HG02884 (cell line): ENCODE results near the gene TIMM17A.

ENCODE experiments used
- ATAC-seq: cut with Tn5 transposase; IDR thresholded peaks from one replicate; pipeline ENCODE4 v1.9.1; 2021; ENCODE audit warnings: mild to moderate bottlenecking, moderate library complexity; ENCODE audit not compliant: unreplicated experiment

The TIMM17A gene

DNA sequence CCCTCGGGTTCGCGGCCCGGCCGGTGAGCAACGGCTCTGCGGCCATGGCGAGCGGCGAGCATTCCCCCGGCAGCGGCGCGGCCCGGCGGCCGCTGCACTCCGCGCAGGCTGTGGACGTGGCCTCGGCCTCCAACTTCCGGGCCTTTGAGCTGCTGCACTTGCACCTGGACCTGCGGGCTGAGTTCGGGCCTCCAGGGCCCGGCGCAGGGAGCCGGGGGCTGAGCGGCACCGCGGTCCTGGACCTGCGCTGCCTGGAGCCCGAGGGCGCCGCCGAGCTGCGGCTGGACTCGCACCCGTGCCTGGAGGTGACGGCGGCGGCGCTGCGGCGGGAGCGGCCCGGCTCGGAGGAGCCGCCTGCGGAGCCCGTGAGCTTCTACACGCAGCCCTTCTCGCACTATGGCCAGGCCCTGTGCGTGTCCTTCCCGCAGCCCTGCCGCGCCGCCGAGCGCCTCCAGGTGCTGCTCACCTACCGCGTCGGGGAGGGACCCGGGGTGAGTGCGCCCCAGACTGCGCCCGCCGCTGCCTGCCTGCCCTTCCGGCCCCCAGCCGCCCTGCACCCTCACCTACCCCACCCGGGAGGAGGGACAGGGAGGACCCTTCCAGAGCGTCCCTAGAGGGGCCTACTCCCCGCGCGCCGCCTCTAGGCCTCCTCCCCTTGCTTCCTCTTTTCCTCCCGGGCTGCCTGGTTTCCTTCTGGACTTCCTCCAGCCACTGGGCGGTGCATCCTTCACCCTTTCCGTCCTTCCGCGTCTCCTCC lies 27.5 kb downstream of the TIMM17A start, which contains the start of gene RNPEP:
TSS of gene RNPEP (plus strand) at position 26 of the 757 bp plus-strand sequence. CDS start at position 45, 19 bp downstream.
- peak; percentile 68 for ATAC-seq

GRCh38 chr1:201983380-201983805 lies 28.1 kb downstream of the TIMM17A start:
- ATAC-seq: no peak

GRCh38 chr1:201984446-201984845 lies 29.1 kb downstream of the TIMM17A start:
- ATAC-seq: no peak

DNA sequence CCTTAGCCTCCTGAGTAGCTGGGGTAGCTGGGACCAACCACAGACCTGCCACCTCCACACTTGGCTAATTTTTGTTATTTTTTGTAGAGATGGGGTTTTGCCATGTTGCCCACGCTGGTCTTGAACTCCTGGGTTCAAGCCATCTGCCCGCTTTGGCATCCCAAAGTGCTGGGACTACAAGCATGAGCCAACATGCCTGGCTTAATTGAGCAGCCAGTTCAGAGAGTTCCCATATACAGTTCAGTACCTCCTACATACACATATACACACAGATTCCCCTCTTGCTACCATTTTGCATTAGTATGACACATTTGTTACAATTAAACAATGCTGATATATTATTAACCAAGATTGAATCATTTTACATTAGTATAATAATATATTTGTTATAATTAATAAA lies 30.1 kb downstream of the TIMM17A start:
- no peak for ATAC-seq

DNA sequence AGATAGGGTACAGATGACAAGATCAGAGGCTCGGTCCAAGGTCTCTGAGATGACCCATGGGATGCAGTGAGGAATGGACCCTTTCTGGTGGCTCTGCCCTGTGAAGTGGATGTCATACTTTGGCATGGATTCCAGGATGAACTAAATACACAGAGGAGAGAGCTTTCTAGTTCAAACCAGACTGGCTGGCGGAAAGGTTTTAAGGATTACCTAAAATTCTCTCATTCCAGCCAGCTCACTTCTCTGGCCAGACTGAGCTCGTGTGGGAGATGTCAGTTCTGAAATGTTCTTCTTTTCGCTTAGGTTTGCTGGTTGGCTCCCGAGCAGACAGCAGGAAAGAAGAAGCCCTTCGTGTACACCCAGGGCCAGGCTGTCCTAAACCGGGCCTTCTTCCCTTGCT lies 33.3 kb downstream of the TIMM17A start:
- ATAC-seq: no peak

DNA sequence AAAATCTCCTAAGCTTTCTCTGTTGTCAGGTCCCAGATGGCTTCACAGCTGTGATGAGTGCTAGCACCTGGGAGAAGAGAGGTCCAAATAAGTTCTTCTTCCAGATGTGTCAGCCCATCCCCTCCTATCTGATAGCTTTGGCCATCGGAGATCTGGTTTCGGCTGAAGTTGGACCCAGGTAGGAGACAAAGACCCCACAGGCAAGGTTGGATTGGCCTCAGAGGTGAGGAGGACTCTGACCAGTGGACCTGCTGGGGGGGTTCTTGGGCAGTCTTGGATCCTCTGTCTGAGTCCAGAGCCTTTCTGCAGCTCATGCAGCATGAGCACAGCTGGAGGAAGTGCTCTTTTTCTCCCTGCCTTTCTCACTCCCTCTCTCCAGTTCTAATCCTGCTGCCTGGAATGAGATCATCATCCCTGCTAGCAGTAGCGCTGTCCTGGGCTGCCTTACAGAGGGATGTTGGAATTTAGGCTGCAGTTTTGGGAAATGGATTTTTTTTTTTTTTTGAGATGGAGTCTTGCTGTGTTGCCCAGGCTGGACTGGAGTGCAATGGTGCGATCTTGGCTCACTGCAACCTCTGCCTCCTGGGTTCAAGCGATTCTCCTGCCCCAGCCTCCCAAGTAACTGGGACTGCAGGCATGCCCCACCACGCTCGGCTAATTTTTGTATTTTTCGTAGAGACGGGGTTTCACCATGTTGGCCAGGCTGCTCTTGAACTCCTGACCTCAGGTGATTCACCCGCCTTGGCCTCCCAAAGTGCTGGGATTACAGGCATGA lies 34.2 kb downstream of the TIMM17A start:
- ATAC-seq: no peak

DNA sequence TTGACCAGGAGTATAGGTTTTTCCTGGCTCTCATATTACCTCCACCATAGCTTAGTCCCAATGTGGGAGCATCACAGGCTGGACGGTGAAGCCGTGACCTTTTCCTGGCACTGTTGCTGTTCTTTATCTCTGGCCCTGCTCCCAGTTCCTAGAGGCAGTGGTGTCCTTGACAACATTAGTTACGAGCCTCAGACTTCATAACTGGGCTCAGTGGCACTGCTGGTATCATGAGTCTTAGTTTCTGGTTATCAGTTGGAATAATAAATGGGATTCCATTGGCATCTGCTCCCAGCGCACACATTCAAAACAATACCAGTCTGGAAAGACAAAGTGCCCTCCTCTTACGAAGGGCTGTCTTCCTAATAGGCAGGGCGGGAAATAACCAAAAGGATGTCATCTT lies 35.1 kb downstream of the TIMM17A start:
- no peak for ATAC-seq

DNA sequence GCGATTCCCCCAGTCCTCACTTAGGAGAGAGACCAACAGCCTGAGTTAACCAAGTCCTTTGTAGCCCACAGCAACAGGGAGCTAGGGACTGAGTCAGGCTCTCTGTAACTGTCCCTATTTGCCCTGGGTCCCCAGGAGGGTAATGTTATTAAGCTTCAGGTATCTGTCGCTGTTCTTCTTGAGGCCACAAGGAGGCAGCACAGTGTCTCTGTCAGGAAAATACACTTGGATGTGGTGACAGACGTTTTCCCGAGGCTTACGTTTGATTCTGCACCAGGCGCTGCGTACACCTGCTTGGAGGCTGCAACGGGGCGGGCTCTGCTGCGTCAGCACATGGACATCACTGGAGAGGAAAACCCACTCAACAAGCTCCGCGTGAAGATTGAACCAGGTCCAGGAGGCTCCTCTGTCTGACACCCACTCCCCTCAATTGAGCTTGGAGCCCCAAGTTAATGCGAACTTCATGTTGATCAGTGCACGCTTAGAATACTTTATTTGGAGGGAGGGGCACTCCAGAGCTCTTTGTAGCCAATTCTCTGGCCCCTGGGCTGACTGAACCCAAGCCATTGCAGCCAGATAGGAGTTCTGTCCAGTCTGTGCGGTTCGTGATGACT lies 44.4 kb downstream of the TIMM17A start:
- no peak for ATAC-seq

- no peak for ATAC-seq
These were observed 47.2 kb downstream of the TIMM17A start for GRCh38 chr1:202002507-202002906.

DNA sequence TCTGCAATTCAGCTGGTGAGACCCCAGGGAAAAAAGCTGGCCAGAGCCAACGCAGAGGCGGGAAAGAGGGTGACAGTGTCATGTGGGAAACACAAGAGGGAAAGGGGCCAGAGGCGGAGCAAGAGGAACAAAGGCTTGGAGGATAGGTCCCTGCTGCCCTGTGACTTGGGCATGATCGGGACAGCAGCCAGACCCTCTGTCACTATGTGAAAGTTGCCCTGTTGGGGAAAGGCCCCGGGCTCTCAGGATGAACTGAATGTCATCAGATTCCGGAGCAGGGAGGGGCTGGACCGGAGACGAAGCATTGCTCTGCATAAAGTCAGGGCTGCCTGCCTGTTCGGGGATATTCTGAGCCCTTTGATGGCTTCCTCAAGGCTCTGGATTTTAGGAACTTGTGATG lies 49.4 kb downstream of the TIMM17A start:
- no peak for ATAC-seq

GRCh38 chr1:202005958-202006357 lies 50.7 kb downstream of the TIMM17A start:
- ATAC-seq: no peak

DNA sequence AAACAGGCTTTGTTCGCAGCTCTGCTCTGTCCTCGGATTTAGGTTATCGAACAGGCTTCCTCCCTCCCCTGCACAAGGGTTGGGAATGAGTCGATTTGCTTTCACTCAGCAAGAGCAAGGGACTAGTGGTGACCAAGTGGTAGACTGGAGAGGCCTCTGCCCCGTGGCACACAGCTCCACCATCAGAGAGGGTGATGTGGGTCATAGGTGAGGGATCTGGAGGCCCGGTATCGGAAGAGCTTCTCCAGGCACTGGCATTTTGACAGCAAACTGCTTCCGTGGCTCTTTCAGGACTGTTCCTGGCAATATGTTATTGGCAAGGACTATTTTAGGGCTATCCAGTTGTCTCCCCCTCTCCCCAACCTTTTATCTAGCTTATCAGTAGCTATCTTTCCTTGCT lies 52.0 kb downstream of the TIMM17A start:
- no peak for ATAC-seq

- ATAC-seq: no peak
These were observed 52.6 kb downstream of the TIMM17A start for GRCh38 chr1:202007805-202008489.

DNA sequence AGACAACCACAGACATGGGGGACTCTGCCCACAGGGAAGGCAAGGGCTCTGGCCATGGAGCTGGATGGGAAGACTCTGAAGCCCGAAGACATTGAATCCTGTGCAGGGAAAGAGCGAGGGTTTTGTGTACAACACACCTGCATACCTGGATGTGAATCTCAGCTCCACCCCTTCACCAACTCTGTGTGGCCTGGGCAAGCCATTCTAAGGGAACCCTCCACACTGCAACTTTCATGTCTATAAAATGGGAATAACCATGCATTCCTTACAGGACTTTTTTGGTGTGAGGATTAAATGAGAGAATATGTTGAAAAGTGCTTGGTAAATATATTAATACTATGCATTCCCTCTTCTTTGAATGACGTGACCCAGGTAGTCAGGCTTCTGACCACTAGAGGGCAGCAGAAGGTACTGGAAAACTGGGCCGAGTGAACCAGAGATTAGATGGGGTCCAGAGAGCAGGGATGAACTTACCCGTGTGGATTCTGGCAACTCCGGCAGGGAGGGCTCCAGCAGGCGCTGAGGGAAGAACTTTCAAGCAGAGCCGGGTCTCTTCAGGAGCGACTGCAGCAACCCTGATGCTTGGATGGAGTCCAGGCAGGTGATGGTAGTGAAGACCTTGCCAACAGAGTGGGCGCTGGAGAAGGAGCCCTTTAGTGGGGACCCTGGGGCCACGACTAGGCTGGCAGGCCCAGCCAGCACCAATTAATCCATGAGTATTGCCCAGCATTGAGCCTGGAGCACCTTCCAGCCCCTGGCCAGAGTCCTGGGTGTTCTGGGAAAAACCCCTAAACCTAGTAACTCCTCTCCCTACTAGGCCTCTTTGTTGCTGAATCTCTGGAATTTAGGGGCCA lies 54.2 kb downstream of the TIMM17A start:
- no peak for ATAC-seq

DNA sequence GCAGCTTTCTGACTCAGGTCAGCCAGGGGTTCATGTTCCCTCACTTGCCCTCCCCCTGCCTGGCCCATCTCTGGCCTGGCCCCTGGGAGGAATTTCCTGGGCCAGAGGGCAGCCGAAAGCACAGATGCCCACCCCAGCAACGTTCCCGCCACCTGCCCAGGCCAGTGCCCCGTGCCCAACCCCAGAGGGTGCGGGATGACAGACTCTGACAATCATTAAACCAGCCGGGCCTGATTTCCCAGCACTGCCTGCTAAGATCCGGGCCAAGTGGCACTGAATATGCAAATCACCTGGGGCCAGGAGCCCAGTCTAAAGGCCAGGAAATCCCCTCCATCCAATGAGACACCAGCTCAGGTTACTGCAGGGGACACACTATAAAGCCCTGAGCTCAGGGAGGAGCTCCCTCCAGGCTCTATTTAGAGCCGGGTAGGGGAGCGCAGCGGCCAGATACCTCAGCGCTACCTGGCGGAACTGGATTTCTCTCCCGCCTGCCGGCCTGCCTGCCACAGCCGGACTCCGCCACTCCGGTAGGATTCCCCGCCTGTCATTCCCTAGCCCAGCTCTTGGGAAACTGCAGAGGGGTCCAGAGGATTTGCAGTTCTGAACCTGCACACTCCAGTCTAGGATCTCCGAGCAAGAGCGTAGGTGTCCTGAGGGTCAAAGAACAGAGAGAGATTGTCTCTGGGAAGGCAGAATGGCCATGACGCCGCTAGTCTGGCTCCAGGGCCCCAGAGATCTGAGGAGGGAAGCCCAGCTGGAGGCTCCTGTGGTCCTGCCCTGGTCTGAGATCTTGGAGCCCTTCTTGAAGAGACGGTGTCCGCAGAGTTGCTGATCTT lies 55.1 kb downstream of the TIMM17A start, which contains the start of gene ELF3:
TSS of gene ELF3 (plus strand) at position 408 of the 836 bp plus-strand sequence. CDS start 550 bp downstream, outside the sequence.
- no peak for ATAC-seq

DNA sequence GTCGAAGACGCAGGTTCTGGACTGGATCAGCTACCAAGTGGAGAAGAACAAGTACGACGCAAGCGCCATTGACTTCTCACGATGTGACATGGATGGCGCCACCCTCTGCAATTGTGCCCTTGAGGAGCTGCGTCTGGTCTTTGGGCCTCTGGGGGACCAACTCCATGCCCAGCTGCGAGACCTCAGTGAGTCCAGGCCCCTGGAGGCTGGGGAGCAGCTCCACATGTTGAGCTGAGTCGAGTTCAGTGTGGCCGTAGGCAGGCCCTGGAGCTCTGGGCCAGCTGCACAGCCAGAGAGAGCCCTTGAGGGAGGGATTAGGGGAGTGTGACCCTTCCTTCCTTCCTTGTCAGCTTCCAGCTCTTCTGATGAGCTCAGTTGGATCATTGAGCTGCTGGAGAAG lies 56.7 kb downstream of the TIMM17A start:
- no peak for ATAC-seq

DNA sequence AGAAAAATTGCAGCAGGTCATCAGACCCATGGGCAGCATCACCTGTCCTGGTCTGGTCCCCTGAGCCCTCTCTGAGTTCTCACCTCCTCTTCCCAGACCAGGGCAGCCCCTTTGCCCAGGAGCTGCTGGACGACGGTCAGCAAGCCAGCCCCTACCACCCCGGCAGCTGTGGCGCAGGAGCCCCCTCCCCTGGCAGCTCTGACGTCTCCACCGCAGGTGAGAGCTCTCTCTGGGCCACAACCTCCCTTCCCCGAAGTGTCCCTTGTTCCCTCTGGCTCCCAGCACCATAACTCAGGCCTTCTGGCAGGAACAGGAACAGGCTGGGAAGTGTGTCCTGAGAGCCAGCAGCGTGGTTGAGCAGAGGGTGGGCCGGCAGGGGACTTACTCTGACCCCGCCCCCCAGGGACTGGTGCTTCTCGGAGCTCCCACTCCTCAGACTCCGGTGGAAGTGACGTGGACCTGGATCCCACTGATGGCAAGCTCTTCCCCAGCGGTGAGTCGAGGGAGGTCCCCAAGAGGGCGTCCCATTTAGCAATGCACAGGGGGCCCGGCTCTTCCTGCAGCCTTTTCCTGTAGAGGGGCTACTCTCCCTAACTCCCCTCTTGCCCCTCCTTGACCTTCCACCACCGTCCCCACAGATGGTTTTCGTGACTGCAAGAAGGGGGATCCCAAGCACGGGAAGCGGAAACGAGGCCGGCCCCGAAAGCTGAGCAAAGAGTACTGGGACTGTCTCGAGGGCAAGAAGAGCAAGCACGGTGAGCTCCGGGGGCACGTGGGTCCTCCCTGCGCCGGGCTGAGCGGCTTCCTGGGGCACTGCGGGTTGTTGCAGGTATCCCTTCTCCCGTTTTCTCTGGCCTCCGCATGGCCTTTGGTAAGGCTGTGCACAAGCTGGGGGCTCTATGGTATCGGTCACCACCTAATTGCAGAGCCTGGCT lies 57.5 kb downstream of the TIMM17A start:
- ATAC-seq: no peak

GRCh38 chr1:202013603-202014002 lies 58.3 kb downstream of the TIMM17A start:
- ATAC-seq: no peak
